Measurements from ENCODE around the gene RXRA. TPM values are rescaled to one million over a fixed set of nuclear protein-coding genes. Genes with fewer than 3 reads are reported as not detected.

RXRA gene
- total and polyA plus RNA-seq, 4 donors = 41.5 to 116 (median 74.1) TPM

GRCh38 chr9:134438195-134438788 is 112.0 kb downstream of the RXRA start:
- Histone ChIP-seq H3K9ac (ENCODE audit: low read depth in 1 of 2, low read length in 2 of 2) (peak overlapping the region in 1 of 2 donors; percentile 27), H3K4me1 (ENCODE audit: control insufficient read depth in 4 of 4, insufficient read depth in 4 of 4, low read length in 3 of 4) (peaks cover 28 to 85% (median 61%) of the 10 kb centered on the region in 4 donors), H3K27me3 (ENCODE audit: control insufficient read depth in 4 of 4, insufficient read depth in 4 of 4, low read length in 3 of 4) (no peaks in the 10 kb centered on the region), H3K4me3 (ENCODE audit: low read depth in 1 of 3, low read length in 3 of 3) (no peak overlapping the region), H3K36me3 (ENCODE audit: control insufficient read depth in 4 of 4, insufficient read depth in 3 of 4, low read depth in 1 of 4, low read length in 3 of 4) (peaks cover 0 to 17% (median 13%) of the 10 kb centered on the region in 4 donors), H3K9me3 (ENCODE audit: control insufficient read depth in 4 of 4, low read length in 3 of 4) (no peaks in the 10 kb centered on the region), H3K27ac (ENCODE audit: low read depth in 1 of 2, low read length in 2 of 2) (peak overlapping the region; percentile 87 to 89)
- TF ChIP-seq CTCF (IDR thresholded peaks at IDR 0.05; ENCODE audit: low read depth, low read length, missing input control) (peak; percentile 33), HNF4G (IDR thresholded peaks at IDR 0.05) (no peak), TAF1 (conservative IDR thresholded peaks at IDR 0.05) (no peak), FOXA2 (IDR thresholded peaks at IDR 0.05) (no peak), NR2F2 (IDR thresholded peaks at IDR 0.05) (no peak), HNF4A (conservative IDR thresholded peaks at IDR 0.05) (no peak), RAD21 (IDR thresholded peaks at IDR 0.05) (no peak), REST (IDR thresholded peaks at IDR 0.05) (no peak)
- DNase-seq (ENCODE audit: low spot score) = no peak
- 67% methylated on average over 19 of the region's 19 CpGs for WGBS

- H3K27me3 ChIP-seq (ENCODE audit: control insufficient read depth in 4 of 4, insufficient read depth in 4 of 4, low read length in 3 of 4) = no peaks in the 10 kb centered on the region
- 44% methylated on average over 23 of the region's 23 CpGs for WGBS
- DNase-seq (ENCODE audit: low spot score) = no peak
- peaks cover 0 to 12% (median 5%) of the 10 kb centered on the region in 4 donors for H3K36me3 ChIP-seq (ENCODE audit: control insufficient read depth in 4 of 4, insufficient read depth in 3 of 4, low read depth in 1 of 4, low read length in 3 of 4)
- H3K27ac ChIP-seq (ENCODE audit: low read depth in 1 of 2, low read length in 2 of 2) = peak overlapping the region; percentile 87 to 89
- peaks cover 29 to 82% (median 63%) of the 10 kb centered on the region in 4 donors for H3K4me1 ChIP-seq (ENCODE audit: control insufficient read depth in 4 of 4, insufficient read depth in 4 of 4, low read length in 3 of 4)
- H3K9me3 ChIP-seq (ENCODE audit: control insufficient read depth in 4 of 4, low read length in 3 of 4) = no peaks in the 10 kb centered on the region
- peak overlapping the region in 1 of 2 donors; percentile 31 for H3K9ac ChIP-seq (ENCODE audit: low read depth in 1 of 2, low read length in 2 of 2)
- H3K4me3 ChIP-seq (ENCODE audit: low read depth in 1 of 3, low read length in 3 of 3) = no peak overlapping the region
- no peak for TF ChIP-seq HNF4G (IDR thresholded peaks at IDR 0.05)
- TF ChIP-seq MAX (IDR thresholded peaks at IDR 0.05) = peak; percentile 66
- peak; percentile 15 to 49 for TF ChIP-seq RAD21 (IDR thresholded peaks at IDR 0.05)
- TF ChIP-seq HNF4A (conservative IDR thresholded peaks at IDR 0.05) = peak; percentile 54 to 70
- peak; percentile 38 for TF ChIP-seq YY1 (IDR thresholded peaks at IDR 0.05)
- peak; percentile 48 for TF ChIP-seq NR2F2 (IDR thresholded peaks at IDR 0.05)
- no peak for TF ChIP-seq CTCF (IDR thresholded peaks at IDR 0.05; ENCODE audit: low read depth, low read length, missing input control)
- TF ChIP-seq FOXA1 (IDR thresholded peaks at IDR 0.05) = no peak
- TF ChIP-seq SP1 (IDR thresholded peaks at IDR 0.05) = peak; percentile 54
- TF ChIP-seq RXRA (IDR thresholded peaks at IDR 0.05) = peak; percentile 83 to 85
- no peak for TF ChIP-seq ATF3 (IDR thresholded peaks at IDR 0.05)
Measured at GRCh38 chr9:134439368-134439784, 113.1 kb downstream of the RXRA start.
